ENCODE results near the gene PARD6G.

Gene PARD6G

GRCh38 chr18:80190311-80190710 is 57.0 kb downstream of the PARD6G start:
- no peak for DNase-seq (ENCODE audit: low read depth)

GRCh38 chr18:80189531-80189865 is 57.8 kb downstream of the PARD6G start:
- no peak for DNase-seq (ENCODE audit: low read depth)

GRCh38 chr18:80188643-80189530 is 58.4 kb downstream of the PARD6G start:
- DNase-seq (ENCODE audit: low read depth), result no peak

- no peak for DNase-seq (ENCODE audit: low read depth)
These were observed 59.2 kb downstream of the PARD6G start for GRCh38 chr18:80187956-80188642.

GRCh38 chr18:80185545-80185944 is 61.8 kb downstream of the PARD6G start:
- DNase-seq (ENCODE audit: low read depth), result no peak

GRCh38 chr18:80184243-80184772 is 63.0 kb downstream of the PARD6G start:
- DNase-seq (ENCODE audit: low read depth), result no peak

- DNase-seq (ENCODE audit: low read depth), result no peak
These were observed 63.9 kb downstream of the PARD6G start for GRCh38 chr18:80183273-80184050.

- no peak for DNase-seq (ENCODE audit: low read depth)
These were observed 64.5 kb downstream of the PARD6G start for GRCh38 chr18:80182855-80183254.

GRCh38 chr18:80181642-80182461 is 65.5 kb downstream of the PARD6G start:
- DNase-seq (ENCODE audit: low read depth), result no peak

GRCh38 chr18:80180778-80181564 is 66.3 kb downstream of the PARD6G start:
- DNase-seq (ENCODE audit: low read depth), result no peak

- DNase-seq (ENCODE audit: low read depth), result no peak
These were observed 67.3 kb downstream of the PARD6G start for GRCh38 chr18:80179857-80180558.

- no peak for DNase-seq (ENCODE audit: low read depth)
These were observed 68.1 kb downstream of the PARD6G start for GRCh38 chr18:80178935-80179818.

- DNase-seq (ENCODE audit: low read depth), result no peak
These were observed 70.2 kb downstream of the PARD6G start for GRCh38 chr18:80177128-80177527.

GRCh38 chr18:80176334-80177073 is 70.8 kb downstream of the PARD6G start:
- no peak for DNase-seq (ENCODE audit: low read depth)

GRCh38 chr18:80175451-80176204 is 71.7 kb downstream of the PARD6G start:
- no peak for DNase-seq (ENCODE audit: low read depth)

- DNase-seq (ENCODE audit: low read depth), result no peak
These were observed 74.3 kb downstream of the PARD6G start for GRCh38 chr18:80173060-80173459.

- no peak for DNase-seq (ENCODE audit: low read depth)
These were observed 75.3 kb downstream of the PARD6G start for GRCh38 chr18:80172056-80172455.

Measured in GM04504 (cell line).